ENCODE results near the gene RASA4B. TPM values are rescaled to one million over a fixed set of nuclear protein-coding genes. Genes with fewer than 3 reads are reported as not detected.
"Not testable (repeated sequence)": the region's sequence is repeated elsewhere in the genome, so short reads cannot be mapped to it uniquely, and the experiment has no call there.

RASA4B gene
- total RNA-seq, 1 donor from 2014 or later, result 11.7 TPM

DNA sequence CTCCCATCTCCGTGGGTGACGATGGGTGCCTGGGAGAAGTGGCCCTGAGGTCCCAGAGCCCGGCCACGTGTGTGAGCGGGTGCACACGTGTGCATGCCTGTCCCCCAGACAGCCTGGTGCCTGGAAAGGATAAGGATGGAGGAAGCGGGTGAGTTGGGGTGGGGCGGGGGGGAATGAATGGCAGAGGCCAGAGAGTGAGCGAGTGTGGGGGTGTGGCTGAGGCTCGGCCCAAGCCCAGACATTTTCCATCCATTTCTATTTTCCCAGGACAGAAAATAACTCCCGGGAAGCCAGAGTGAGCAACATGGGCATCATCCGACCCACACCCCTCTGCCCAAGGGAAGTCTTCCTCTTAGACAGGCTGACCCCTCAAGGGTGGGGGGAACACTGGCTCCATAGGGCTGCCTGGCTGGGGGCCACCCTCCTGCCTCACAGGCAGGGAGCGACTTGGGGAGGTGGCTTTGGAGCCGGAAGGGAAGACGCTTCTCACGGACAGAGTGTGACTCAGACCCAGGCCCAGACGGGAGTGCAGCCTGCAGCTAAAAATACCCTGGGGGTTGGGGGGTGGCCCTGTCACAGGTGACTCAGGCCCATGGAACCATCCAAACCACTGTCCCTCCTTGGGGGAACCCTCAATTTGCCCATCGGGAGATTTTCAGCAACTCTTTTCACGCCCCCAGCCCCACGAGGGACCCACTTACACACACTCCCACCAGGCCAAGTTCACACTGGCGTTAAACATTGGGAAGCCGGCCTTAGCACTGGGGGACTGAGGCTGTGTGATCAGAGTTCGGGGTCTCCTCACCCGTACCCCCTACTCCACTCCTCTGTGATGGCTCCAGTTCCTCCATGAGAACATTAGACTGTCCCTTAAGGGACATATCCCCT is 12.0 kb downstream of the RASA4B start:
- not testable (repeated sequence) for H3K9me3 Mint-ChIP-seq (ENCODE audit: unreplicated experiment); H3K4me3 Mint-ChIP-seq (ENCODE audit: unreplicated experiment); H3K4me1 Mint-ChIP-seq (ENCODE audit: unreplicated experiment); H3K27me3 Mint-ChIP-seq (ENCODE audit: unreplicated experiment); H3K36me3 Mint-ChIP-seq (ENCODE audit: unreplicated experiment); H3K27ac Mint-ChIP-seq (ENCODE audit: unreplicated experiment)
- peak; percentile 56 for DNase-seq (ENCODE audit: extremely low spot score, unreplicated experiment)

DNA sequence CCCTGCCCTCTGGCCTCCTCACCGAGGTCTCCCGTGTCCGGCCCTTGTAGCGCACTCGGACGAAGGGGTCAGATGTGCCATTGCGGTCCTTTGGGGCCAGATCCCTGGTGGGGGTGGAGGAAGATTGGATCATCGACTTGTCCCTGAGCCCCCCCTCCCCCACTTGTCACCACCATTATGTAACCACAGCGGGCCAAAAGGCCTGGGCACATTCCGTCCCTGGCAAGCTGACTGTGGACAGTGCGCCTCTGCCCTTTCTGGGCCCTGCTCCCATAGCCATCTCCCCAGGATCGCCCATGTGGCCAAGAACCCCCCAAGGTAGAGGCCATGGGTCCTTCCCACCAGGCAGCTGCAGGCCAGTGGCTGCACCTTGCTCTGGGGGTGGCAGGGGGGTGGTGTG is 14.4 kb downstream of the RASA4B start:
- DNase-seq (ENCODE audit: extremely low spot score, unreplicated experiment); H3K27me3 Mint-ChIP-seq (ENCODE audit: unreplicated experiment); H3K9me3 Mint-ChIP-seq (ENCODE audit: unreplicated experiment); H3K27ac Mint-ChIP-seq (ENCODE audit: unreplicated experiment); H3K4me3 Mint-ChIP-seq (ENCODE audit: unreplicated experiment); H3K4me1 Mint-ChIP-seq (ENCODE audit: unreplicated experiment); H3K36me3 Mint-ChIP-seq (ENCODE audit: unreplicated experiment): not testable (repeated sequence)

DNA sequence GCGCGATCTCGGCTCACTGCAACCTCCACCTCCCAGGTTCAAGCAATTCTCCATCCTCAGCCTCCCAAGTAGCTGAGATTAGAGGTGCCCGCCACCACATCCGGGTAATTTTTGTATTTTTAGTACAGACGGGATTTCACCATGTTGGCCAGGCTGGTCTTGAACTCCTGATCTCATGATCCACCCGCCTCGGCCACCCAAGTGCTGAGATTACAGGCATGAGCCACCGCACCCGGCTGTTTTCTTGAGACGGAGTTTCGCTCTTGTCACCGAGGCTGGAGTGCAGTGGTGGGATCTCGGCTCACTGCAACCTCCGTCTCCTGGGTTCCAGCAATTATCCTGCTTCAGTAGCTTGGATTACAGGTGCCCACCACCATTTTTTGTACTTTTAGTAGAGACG is 19.3 kb downstream of the RASA4B start:
- not testable (repeated sequence) for H3K36me3 Mint-ChIP-seq (ENCODE audit: unreplicated experiment); H3K4me3 Mint-ChIP-seq (ENCODE audit: unreplicated experiment); H3K27me3 Mint-ChIP-seq (ENCODE audit: unreplicated experiment); H3K4me1 Mint-ChIP-seq (ENCODE audit: unreplicated experiment); DNase-seq (ENCODE audit: extremely low spot score, unreplicated experiment); H3K27ac Mint-ChIP-seq (ENCODE audit: unreplicated experiment); H3K9me3 Mint-ChIP-seq (ENCODE audit: unreplicated experiment)

- H3K4me3 Mint-ChIP-seq (ENCODE audit: unreplicated experiment); H3K4me1 Mint-ChIP-seq (ENCODE audit: unreplicated experiment); DNase-seq (ENCODE audit: extremely low spot score, unreplicated experiment); H3K36me3 Mint-ChIP-seq (ENCODE audit: unreplicated experiment); H3K27ac Mint-ChIP-seq (ENCODE audit: unreplicated experiment); H3K27me3 Mint-ChIP-seq (ENCODE audit: unreplicated experiment); H3K9me3 Mint-ChIP-seq (ENCODE audit: unreplicated experiment): not testable (repeated sequence)
Observed at GRCh38 chr7:102497308-102497707, 20.3 kb downstream of the RASA4B start.

DNA sequence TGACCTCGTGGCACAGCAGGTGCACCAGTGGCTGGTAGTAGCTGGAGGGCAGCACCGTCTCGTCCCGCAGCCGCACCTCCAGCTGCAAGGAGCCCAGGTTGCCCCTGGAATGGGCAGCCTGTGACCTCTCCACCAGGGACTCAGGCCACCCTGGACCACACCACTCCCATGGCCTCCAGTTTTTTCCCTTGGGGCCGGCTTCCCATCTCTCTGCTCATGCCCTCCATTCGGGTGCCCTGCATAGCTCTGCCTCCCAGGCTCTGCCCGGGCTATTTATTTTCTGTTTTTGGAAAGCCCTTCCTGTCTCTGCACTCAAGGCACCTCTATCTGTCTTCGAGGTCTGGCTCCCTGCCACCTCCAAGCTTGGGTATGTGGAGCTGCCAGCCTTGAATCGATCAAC is 20.7 kb downstream of the RASA4B start:
- H3K36me3 Mint-ChIP-seq (ENCODE audit: unreplicated experiment); H3K9me3 Mint-ChIP-seq (ENCODE audit: unreplicated experiment); H3K4me1 Mint-ChIP-seq (ENCODE audit: unreplicated experiment); H3K27ac Mint-ChIP-seq (ENCODE audit: unreplicated experiment); H3K27me3 Mint-ChIP-seq (ENCODE audit: unreplicated experiment); DNase-seq (ENCODE audit: extremely low spot score, unreplicated experiment); H3K4me3 Mint-ChIP-seq (ENCODE audit: unreplicated experiment): not testable (repeated sequence)

- H3K9me3 Mint-ChIP-seq (ENCODE audit: unreplicated experiment); H3K4me1 Mint-ChIP-seq (ENCODE audit: unreplicated experiment); H3K27me3 Mint-ChIP-seq (ENCODE audit: unreplicated experiment); H3K27ac Mint-ChIP-seq (ENCODE audit: unreplicated experiment); H3K36me3 Mint-ChIP-seq (ENCODE audit: unreplicated experiment); H3K4me3 Mint-ChIP-seq (ENCODE audit: unreplicated experiment); DNase-seq (ENCODE audit: extremely low spot score, unreplicated experiment): not testable (repeated sequence)
Observed at GRCh38 chr7:102494473-102495149, 23.0 kb downstream of the RASA4B start.

DNA sequence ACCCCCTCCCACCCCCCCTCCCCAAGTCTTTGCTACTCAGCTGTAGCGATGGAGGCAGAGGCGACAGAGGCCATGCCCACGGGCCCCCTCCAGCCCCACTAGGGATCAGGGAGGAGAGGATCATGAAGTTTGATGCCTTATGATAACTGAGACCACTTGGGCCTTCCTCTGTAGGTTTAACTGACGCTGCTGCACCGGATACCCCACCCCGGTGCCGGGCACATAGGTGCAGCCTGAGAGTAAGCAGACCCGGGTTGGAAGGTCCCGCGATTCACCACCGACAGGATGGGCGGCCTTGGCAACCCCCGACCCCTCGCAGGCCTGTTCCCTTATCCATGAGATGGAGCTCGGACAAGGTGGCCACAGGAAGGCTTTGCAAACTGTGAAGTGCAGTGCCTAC is 23.6 kb downstream of the RASA4B start:
- not testable (repeated sequence) for DNase-seq (ENCODE audit: extremely low spot score, unreplicated experiment); H3K27ac Mint-ChIP-seq (ENCODE audit: unreplicated experiment); H3K4me3 Mint-ChIP-seq (ENCODE audit: unreplicated experiment); H3K9me3 Mint-ChIP-seq (ENCODE audit: unreplicated experiment); H3K27me3 Mint-ChIP-seq (ENCODE audit: unreplicated experiment); H3K4me1 Mint-ChIP-seq (ENCODE audit: unreplicated experiment); H3K36me3 Mint-ChIP-seq (ENCODE audit: unreplicated experiment)

GRCh38 chr7:102493220-102493935 is 24.2 kb downstream of the RASA4B start:
- H3K4me1 Mint-ChIP-seq (ENCODE audit: unreplicated experiment); DNase-seq (ENCODE audit: extremely low spot score, unreplicated experiment); H3K27ac Mint-ChIP-seq (ENCODE audit: unreplicated experiment); H3K36me3 Mint-ChIP-seq (ENCODE audit: unreplicated experiment); H3K27me3 Mint-ChIP-seq (ENCODE audit: unreplicated experiment); H3K4me3 Mint-ChIP-seq (ENCODE audit: unreplicated experiment); H3K9me3 Mint-ChIP-seq (ENCODE audit: unreplicated experiment): not testable (repeated sequence)

- not testable (repeated sequence) for H3K4me3 Mint-ChIP-seq (ENCODE audit: unreplicated experiment); H3K27me3 Mint-ChIP-seq (ENCODE audit: unreplicated experiment); H3K36me3 Mint-ChIP-seq (ENCODE audit: unreplicated experiment); H3K4me1 Mint-ChIP-seq (ENCODE audit: unreplicated experiment); H3K27ac Mint-ChIP-seq (ENCODE audit: unreplicated experiment); DNase-seq (ENCODE audit: extremely low spot score, unreplicated experiment); H3K9me3 Mint-ChIP-seq (ENCODE audit: unreplicated experiment)
Observed at GRCh38 chr7:102490529-102491075, 27.0 kb downstream of the RASA4B start.

GRCh38 chr7:102484317-102484716 is 33.3 kb downstream of the RASA4B start:
- H3K4me1 Mint-ChIP-seq (ENCODE audit: unreplicated experiment); H3K9me3 Mint-ChIP-seq (ENCODE audit: unreplicated experiment); H3K36me3 Mint-ChIP-seq (ENCODE audit: unreplicated experiment); H3K27ac Mint-ChIP-seq (ENCODE audit: unreplicated experiment); H3K4me3 Mint-ChIP-seq (ENCODE audit: unreplicated experiment); DNase-seq (ENCODE audit: extremely low spot score, unreplicated experiment); H3K27me3 Mint-ChIP-seq (ENCODE audit: unreplicated experiment): not testable (repeated sequence)

DNA sequence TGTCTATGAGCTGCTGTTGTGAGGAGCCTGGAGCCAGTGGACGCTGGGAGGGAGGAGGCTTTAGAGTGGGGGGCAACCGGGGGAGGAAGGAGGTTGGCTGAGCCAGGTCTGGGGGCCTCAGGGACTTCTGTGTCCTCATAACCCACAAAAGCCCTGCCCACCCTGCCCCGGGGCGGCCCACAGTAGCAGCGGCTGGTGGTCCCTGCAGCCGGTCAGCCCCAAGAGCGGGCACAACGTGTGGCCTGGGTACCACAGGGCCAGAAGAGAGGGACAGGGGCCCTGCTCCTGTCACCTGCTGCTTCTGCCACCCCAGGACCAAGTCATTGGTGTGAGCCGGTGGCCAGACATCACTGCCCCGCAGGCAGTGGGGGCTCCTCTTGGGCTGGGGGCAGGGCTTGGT is 35.6 kb downstream of the RASA4B start:
- DNase-seq (ENCODE audit: extremely low spot score, unreplicated experiment), result peak; percentile 76
- H3K4me1 Mint-ChIP-seq (ENCODE audit: unreplicated experiment); H3K9me3 Mint-ChIP-seq (ENCODE audit: unreplicated experiment); H3K4me3 Mint-ChIP-seq (ENCODE audit: unreplicated experiment); H3K27me3 Mint-ChIP-seq (ENCODE audit: unreplicated experiment); H3K36me3 Mint-ChIP-seq (ENCODE audit: unreplicated experiment); H3K27ac Mint-ChIP-seq (ENCODE audit: unreplicated experiment): not testable (repeated sequence)
